ENCODE measurements around the gene DPH3. TPM values are rescaled to one million over a fixed set of nuclear protein-coding genes. Genes with fewer than 3 reads are reported as not detected.
A peak's percentile ranks its signal among the peaks of the same experiment; 100 is the strongest.

Gene DPH3
- polyA plus RNA-seq, 4 donors: 16.6 to 38.0 (median 31.4) TPM

DNA sequence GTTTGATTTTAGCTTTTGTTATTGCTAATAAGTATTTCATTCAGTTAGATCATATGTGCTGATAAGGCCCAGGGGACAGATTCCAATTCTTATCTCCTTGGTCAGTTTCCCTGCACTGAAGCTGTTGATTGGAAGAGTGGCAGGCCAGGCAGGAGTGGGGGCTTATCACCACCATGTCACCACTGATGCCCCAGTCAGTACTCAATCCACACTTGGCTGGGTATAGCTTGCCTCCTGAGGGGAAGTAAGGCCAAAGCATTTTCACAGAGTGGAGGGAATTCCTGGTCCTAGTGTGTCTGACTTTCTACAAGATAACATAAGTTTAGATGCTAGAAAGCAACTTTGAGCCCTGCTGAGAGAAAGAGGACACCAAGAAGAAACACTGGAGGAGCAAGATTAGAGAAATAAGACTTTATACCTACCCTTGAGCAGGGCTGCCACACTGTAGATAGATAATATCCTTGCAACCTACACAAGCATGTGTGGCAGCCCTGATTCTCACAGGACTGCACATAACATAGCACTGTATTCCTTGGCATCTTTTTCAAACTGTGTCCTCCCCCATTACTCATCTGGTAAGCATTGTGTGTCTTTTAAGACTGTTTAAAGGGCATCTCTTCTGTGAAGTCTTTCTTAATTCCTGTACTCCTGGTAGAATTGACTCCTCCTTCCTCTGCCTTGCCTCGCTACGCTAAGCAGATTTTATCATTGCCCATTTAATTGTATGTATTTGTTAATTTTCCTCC is 24.6 kb upstream of the DPH3 start:
- no peaks in the 10 kb centered on the region for H3K4me1 ChIP-seq (ENCODE audit: control insufficient read depth in 3 of 3, insufficient read depth in 2 of 3, low read depth in 1 of 3, low read length in 2 of 3)
- no peak for FAIRE-seq
- peak overlapping the region in 1 of 3 donors; percentile 31 for H3K4me3 ChIP-seq (ENCODE audit: low read depth in 1 of 3, low read length in 3 of 3)
- no peaks in the 10 kb centered on the region for H3K9me3 ChIP-seq (ENCODE audit: control insufficient read depth in 2 of 2, insufficient read depth in 1 of 2, low read depth in 1 of 2, low read length in 1 of 2)
- peaks cover 0 to 24% (median 18%) of the 10 kb centered on the region in 3 donors for H3K36me3 ChIP-seq (ENCODE audit: control insufficient read depth in 3 of 3, insufficient read depth in 2 of 3, low read depth in 1 of 3, low read length in 3 of 3)
- H3K27ac ChIP-seq (ENCODE audit: low read depth in 1 of 3, low read length in 2 of 3): no peak overlapping the region
- 75 to 85% (median 80%) methylated on average over 2 of the region's 2 CpGs for WGBS, 3 donors
- no peak for DNase-seq
- H3K27me3 ChIP-seq (ENCODE audit: control insufficient read depth in 3 of 3, insufficient read depth in 3 of 3, low read length in 3 of 3): no peaks in the 10 kb centered on the region

DNA sequence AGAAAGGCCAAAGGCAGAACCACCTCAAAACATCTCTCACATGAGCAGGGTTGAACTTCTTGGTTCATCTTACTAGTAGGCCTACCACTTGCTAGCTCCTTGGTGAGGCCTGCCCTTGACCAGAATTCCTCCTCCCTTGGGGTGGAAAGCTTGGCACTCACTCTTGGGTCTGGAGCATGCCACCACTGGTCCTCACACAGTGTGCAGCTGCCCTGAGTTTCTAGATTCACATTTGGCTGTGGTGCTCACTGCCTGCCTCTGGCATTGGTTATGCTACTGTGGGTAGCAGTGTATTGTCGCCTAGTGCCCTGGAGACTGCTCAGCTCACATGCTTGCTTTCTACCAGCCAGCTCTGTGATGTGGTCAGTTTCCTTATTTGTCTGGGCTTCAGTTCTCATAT is 23.9 kb upstream of the DPH3 start:
- H3K27ac ChIP-seq (ENCODE audit: low read depth in 1 of 3, low read length in 2 of 3): peak overlapping the region in 1 of 3 donors; percentile 42
- WGBS, 3 donors: 69 to 83% (median 71%) methylated on average over 1 of the region's 1 CpG

DNA sequence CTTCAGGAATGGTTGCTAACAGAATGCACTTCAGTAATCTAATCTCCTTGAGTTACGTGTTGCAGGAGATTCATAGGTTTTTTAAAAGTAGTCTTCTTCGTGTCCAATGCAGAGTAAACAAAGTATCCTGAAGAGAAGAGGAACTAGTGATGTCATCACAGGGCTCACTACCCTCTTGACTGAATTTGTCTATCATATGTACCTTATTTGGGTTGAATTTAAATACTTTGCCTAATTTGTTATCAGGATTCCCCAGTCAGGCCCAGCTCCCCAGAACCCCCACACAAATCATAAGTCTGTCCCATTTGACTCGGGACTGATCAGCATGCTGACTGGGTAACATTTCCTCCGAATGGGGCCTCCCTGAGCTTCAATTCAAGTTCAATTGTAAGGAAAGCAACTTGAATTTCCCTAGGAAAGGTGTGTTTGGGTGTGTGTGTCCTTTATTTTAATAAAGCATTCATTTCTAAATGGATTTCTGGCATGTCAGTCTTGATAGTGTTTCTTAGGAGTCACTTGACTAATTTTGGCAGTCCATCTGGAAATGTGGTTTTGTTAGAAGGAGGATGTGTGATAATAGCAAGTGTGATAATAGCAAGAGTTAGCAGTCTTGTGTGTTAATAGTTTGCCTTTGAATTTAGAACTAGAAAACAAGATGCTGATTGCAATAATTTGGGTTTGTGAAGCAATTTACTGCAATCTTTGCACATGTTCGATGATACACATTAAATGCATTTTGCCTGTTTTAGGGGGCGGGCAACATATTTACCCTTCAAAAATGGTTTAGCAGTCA is 22.2 kb upstream of the DPH3 start:
- Histone ChIP-seq H3K4me1 (ENCODE audit: control insufficient read depth in 3 of 3, insufficient read depth in 2 of 3, low read depth in 1 of 3, low read length in 2 of 3) (no peaks in the 10 kb centered on the region), H3K4me3 (ENCODE audit: low read depth in 1 of 3, low read length in 3 of 3) (peak overlapping the region in 2 of 3 donors; percentile 9 to 42), H3K9me3 (ENCODE audit: control insufficient read depth in 2 of 2, insufficient read depth in 1 of 2, low read depth in 1 of 2, low read length in 1 of 2) (no peaks in the 10 kb centered on the region), H3K36me3 (ENCODE audit: control insufficient read depth in 3 of 3, insufficient read depth in 2 of 3, low read depth in 1 of 3, low read length in 3 of 3) (peaks cover 0 to 23% (median 19%) of the 10 kb centered on the region in 3 donors), H3K27ac (ENCODE audit: low read depth in 1 of 3, low read length in 2 of 3) (peak overlapping the region in 2 of 3 donors; percentile 76 to 89), H3K27me3 (ENCODE audit: control insufficient read depth in 3 of 3, insufficient read depth in 3 of 3, low read length in 3 of 3) (no peaks in the 10 kb centered on the region)
- 65 to 78% (median 67%) methylated on average over 6 of the region's 6 CpGs for WGBS, 3 donors
- DNase-seq: no peak
- FAIRE-seq: no peak

More for the DNA sequence above, 23.9 kb upstream of the DPH3 start:
- FAIRE-seq (no peak), DNase-seq (no peak)
- Histone ChIP-seq H3K36me3 (ENCODE audit: control insufficient read depth in 3 of 3, insufficient read depth in 2 of 3, low read depth in 1 of 3, low read length in 3 of 3) (peaks cover 0 to 22% (median 18%) of the 10 kb centered on the region in 3 donors), H3K4me1 (ENCODE audit: control insufficient read depth in 3 of 3, insufficient read depth in 2 of 3, low read depth in 1 of 3, low read length in 2 of 3) (no peaks in the 10 kb centered on the region), H3K9me3 (ENCODE audit: control insufficient read depth in 2 of 2, insufficient read depth in 1 of 2, low read depth in 1 of 2, low read length in 1 of 2) (no peaks in the 10 kb centered on the region), H3K4me3 (ENCODE audit: low read depth in 1 of 3, low read length in 3 of 3) (peak overlapping the region in 1 of 3 donors; percentile 31), H3K27me3 (ENCODE audit: control insufficient read depth in 3 of 3, insufficient read depth in 3 of 3, low read length in 3 of 3) (no peaks in the 10 kb centered on the region)

- DNase-seq: peak in 1 of 2 donors; percentile 64
- no peaks in the 10 kb centered on the region for H3K27me3 ChIP-seq (ENCODE audit: control insufficient read depth in 3 of 3, insufficient read depth in 3 of 3, low read length in 3 of 3)
- H3K9me3 ChIP-seq (ENCODE audit: control insufficient read depth in 2 of 2, insufficient read depth in 1 of 2, low read depth in 1 of 2, low read length in 1 of 2): no peaks in the 10 kb centered on the region
- WGBS, 3 donors: 63 to 94% (median 80%) methylated on average over 3 of the region's 3 CpGs
- H3K27ac ChIP-seq (ENCODE audit: low read depth in 1 of 3, low read length in 2 of 3): peak overlapping the region in 2 of 3 donors; percentile 76 to 89
- no peak for FAIRE-seq
- no peaks in the 10 kb centered on the region for H3K4me1 ChIP-seq (ENCODE audit: control insufficient read depth in 3 of 3, insufficient read depth in 2 of 3, low read depth in 1 of 3, low read length in 2 of 3)
- peak overlapping the region in 2 of 3 donors; percentile 9 to 42 for H3K4me3 ChIP-seq (ENCODE audit: low read depth in 1 of 3, low read length in 3 of 3)
- peaks cover 2 to 25% (median 19%) of the 10 kb centered on the region in 3 donors for H3K36me3 ChIP-seq (ENCODE audit: control insufficient read depth in 3 of 3, insufficient read depth in 2 of 3, low read depth in 1 of 3, low read length in 3 of 3)
These were observed 21.4 kb upstream of the DPH3 start for GRCh38 chr3:16286161-16286560.

GRCh38 chr3:16284633-16285032 is 19.9 kb upstream of the DPH3 start:
- no peak overlapping the region for H3K4me3 ChIP-seq (ENCODE audit: low read depth in 1 of 3, low read length in 3 of 3)
- peaks cover 2 to 23% (median 15%) of the 10 kb centered on the region in 3 donors for H3K36me3 ChIP-seq (ENCODE audit: control insufficient read depth in 3 of 3, insufficient read depth in 2 of 3, low read depth in 1 of 3, low read length in 3 of 3)
- no peaks in the 10 kb centered on the region for H3K4me1 ChIP-seq (ENCODE audit: control insufficient read depth in 3 of 3, insufficient read depth in 2 of 3, low read depth in 1 of 3, low read length in 2 of 3)
- H3K27ac ChIP-seq (ENCODE audit: low read depth in 1 of 3, low read length in 2 of 3): peak overlapping the region in 1 of 3 donors; percentile 36
- 97 to 100% (median 100%) methylated on average over 1 of the region's 1 CpG for WGBS, 3 donors
- H3K27me3 ChIP-seq (ENCODE audit: control insufficient read depth in 3 of 3, insufficient read depth in 3 of 3, low read length in 3 of 3): no peaks in the 10 kb centered on the region
- H3K9me3 ChIP-seq (ENCODE audit: control insufficient read depth in 2 of 2, insufficient read depth in 1 of 2, low read depth in 1 of 2, low read length in 1 of 2): no peaks in the 10 kb centered on the region
- no peak for FAIRE-seq
- DNase-seq: no peak

DNA sequence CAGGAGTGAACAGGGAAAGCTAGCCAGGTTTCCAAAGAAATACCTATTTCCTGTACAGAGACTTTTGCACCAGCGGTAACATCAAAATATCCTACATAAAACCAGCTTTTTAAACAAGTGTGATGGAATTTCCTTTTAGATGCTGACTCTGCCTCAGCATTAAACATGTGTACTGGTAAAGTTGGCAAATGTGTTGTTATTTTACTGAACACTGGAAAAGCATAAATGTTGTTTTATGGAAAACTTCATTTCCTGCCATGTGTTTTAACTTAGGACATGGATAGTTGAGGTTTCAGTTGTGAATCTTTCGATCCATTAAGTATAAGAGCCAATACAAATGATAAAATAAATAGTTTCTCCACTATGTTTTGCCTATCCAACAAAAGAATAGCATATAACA is 15.9 kb upstream of the DPH3 start:
- no peak overlapping the region for H3K4me3 ChIP-seq (ENCODE audit: low read depth in 1 of 3, low read length in 3 of 3)
- H3K9me3 ChIP-seq (ENCODE audit: control insufficient read depth in 2 of 2, insufficient read depth in 1 of 2, low read depth in 1 of 2, low read length in 1 of 2): no peaks in the 10 kb centered on the region
- DNase-seq (no peak), FAIRE-seq (no peak)
- no peaks in the 10 kb centered on the region for H3K27me3 ChIP-seq (ENCODE audit: control insufficient read depth in 3 of 3, insufficient read depth in 3 of 3, low read length in 3 of 3)
- 91 to 98% (median 95%) methylated on average over 2 of the region's 2 CpGs for WGBS, 3 donors
- no peak overlapping the region for H3K27ac ChIP-seq (ENCODE audit: low read depth in 1 of 3, low read length in 2 of 3)
- H3K4me1 ChIP-seq (ENCODE audit: control insufficient read depth in 3 of 3, insufficient read depth in 2 of 3, low read depth in 1 of 3, low read length in 2 of 3): no peaks in the 10 kb centered on the region
- peaks cover 2 to 18% (median 15%) of the 10 kb centered on the region in 3 donors for H3K36me3 ChIP-seq (ENCODE audit: control insufficient read depth in 3 of 3, insufficient read depth in 2 of 3, low read depth in 1 of 3, low read length in 3 of 3)

DNA sequence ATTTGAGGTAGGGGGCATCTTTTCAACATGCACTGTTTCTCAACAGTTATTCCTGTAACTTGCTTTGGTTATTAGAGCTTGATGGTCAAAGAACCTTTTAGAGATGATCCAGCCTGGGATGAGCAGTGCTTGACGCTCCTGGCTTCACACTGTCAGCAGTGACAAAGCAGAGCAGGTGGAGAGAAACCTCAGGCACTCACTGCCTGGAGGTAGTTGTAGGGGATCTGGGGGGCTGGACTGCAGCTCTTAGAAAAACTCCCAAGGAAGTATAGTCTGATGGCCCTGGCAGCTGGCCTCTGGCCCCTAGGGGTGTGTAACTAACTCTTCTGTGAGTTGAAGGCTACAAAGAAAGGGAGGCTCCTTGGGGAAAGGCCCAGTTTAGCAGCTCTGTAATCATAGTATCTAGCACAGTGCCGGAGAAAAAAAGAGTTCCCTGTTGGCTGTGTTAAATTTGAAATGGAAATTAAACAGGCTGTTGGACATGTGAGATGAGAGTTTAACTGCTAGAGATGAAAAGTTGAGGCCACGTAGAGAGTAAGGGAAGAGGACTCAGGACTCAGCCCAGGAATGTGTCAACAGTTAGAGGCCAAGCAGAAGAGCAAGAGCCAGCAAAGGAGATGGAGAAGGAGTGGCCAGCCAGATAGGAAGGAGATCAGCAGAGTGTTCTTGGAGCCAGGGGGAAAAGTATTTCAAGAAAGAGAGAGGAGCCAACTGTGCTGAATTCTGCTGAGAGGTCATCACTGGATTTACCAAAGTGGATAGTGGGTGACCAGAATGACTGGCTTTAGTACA is 14.5 kb upstream of the DPH3 start:
- Histone ChIP-seq H3K9me3 (ENCODE audit: control insufficient read depth in 2 of 2, insufficient read depth in 1 of 2, low read depth in 1 of 2, low read length in 1 of 2) (no peaks in the 10 kb centered on the region), H3K4me3 (ENCODE audit: low read depth in 1 of 3, low read length in 3 of 3) (no peak overlapping the region), H3K4me1 (ENCODE audit: control insufficient read depth in 3 of 3, insufficient read depth in 2 of 3, low read depth in 1 of 3, low read length in 2 of 3) (no peaks in the 10 kb centered on the region), H3K27ac (ENCODE audit: low read depth in 1 of 3, low read length in 2 of 3) (no peak overlapping the region), H3K36me3 (ENCODE audit: control insufficient read depth in 3 of 3, insufficient read depth in 2 of 3, low read depth in 1 of 3, low read length in 3 of 3) (peaks cover 2 to 21% (median 12%) of the 10 kb centered on the region in 3 donors), H3K27me3 (ENCODE audit: control insufficient read depth in 3 of 3, insufficient read depth in 3 of 3, low read length in 3 of 3) (no peaks in the 10 kb centered on the region)
- FAIRE-seq (no peak), DNase-seq (no peak)
- WGBS, 3 donors: 83 to 98% (median 93%) methylated on average over 3 of the region's 3 CpGs

DNA sequence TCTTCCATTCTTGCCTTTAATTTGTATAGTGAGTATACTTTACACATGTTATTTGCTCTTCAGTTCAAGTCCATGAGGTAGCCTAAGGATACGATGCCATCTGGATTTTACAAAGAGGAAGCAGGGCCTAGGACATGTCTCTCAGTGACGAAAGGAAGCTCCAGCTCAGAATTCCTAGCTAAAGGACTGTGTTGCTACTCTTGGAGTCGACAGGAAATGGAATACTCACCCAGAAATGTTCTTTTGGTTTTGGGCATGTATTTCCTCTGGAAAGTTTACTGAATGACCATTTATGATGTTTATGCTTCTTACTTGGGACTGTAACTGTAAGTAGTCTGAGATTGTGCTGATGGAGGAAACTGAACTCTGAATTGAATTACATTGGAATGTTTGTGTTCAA is 12.7 kb upstream of the DPH3 start:
- peaks cover 2 to 25% (median 9%) of the 10 kb centered on the region in 3 donors for H3K36me3 ChIP-seq (ENCODE audit: control insufficient read depth in 3 of 3, insufficient read depth in 2 of 3, low read depth in 1 of 3, low read length in 3 of 3)
- no peaks in the 10 kb centered on the region for H3K27me3 ChIP-seq (ENCODE audit: control insufficient read depth in 3 of 3, insufficient read depth in 3 of 3, low read length in 3 of 3)
- WGBS, 3 donors: 71 to 96% (median 77%) methylated on average over 3 of the region's 3 CpGs
- DNase-seq (no peak), FAIRE-seq (no peak)
- H3K4me1 ChIP-seq (ENCODE audit: control insufficient read depth in 3 of 3, insufficient read depth in 2 of 3, low read depth in 1 of 3, low read length in 2 of 3): no peaks in the 10 kb centered on the region
- no peak overlapping the region for H3K4me3 ChIP-seq (ENCODE audit: low read depth in 1 of 3, low read length in 3 of 3)
- no peak overlapping the region for H3K27ac ChIP-seq (ENCODE audit: low read depth in 1 of 3, low read length in 2 of 3)
- H3K9me3 ChIP-seq (ENCODE audit: control insufficient read depth in 2 of 2, insufficient read depth in 1 of 2, low read depth in 1 of 2, low read length in 1 of 2): no peaks in the 10 kb centered on the region

Data from small intestine (tissue), 7 donors.